GM12873 (cell line): ENCODE results near the gene ME3.

Experiments used
- CTCF ChIP-seq: IDR thresholded peaks from 2 replicates; pipeline ENCODE4 v1.5.1; 2012; ENCODE audit warnings: low read depth, mild to moderate bottlenecking, moderate library complexity, low read length, control low read depth; ENCODE audit not compliant: insufficient read depth; ENCODE audit errors: missing control alignments

Gene ME3

GRCh38 chr11:86565388-86565787 is 107.0 kb downstream of the ME3 start:
- no peak for TF ChIP-seq CTCF

- no peak for TF ChIP-seq CTCF
Observed at GRCh38 chr11:86559311-86559945, 113.0 kb downstream of the ME3 start.

- TF ChIP-seq CTCF = no peak
Observed at GRCh38 chr11:86558841-86559240, 113.6 kb downstream of the ME3 start.

GRCh38 chr11:86558207-86558606 is 114.2 kb downstream of the ME3 start:
- TF ChIP-seq CTCF = no peak

GRCh38 chr11:86555866-86556265 is 116.5 kb downstream of the ME3 start:
- TF ChIP-seq CTCF = no peak

- TF ChIP-seq CTCF = no peak
Observed at GRCh38 chr11:86555401-86555800, 117.0 kb downstream of the ME3 start.

GRCh38 chr11:86553265-86553664 is 119.2 kb downstream of the ME3 start:
- TF ChIP-seq CTCF = no peak
